ENCODE results near the gene EMC8. TPM values are rescaled to one million over a fixed set of nuclear protein-coding genes. Genes with fewer than 3 reads are reported as not detected.

The EMC8 gene
- total RNA-seq, 2 donors from 2014 or later: 30.2 to 38.8 TPM

- no peak for DNase-seq (ENCODE audit: low spot score)
- no peak overlapping the region for H3K27ac ChIP-seq
- no peak overlapping the region for H3K4me3 ChIP-seq
- H3K4me1 ChIP-seq (replicated peaks): no peaks in the 10 kb centered on the region
- no peaks in the 10 kb centered on the region for H3K9me3 ChIP-seq
- no peaks in the 10 kb centered on the region for H3K36me3 ChIP-seq
- no peak for TF ChIP-seq POLR2A (IDR thresholded peaks at IDR 0.05)
- TF ChIP-seq CTCF (IDR thresholded peaks at IDR 0.05): no peak
- no peak for TF ChIP-seq POLR2AphosphoS5 (IDR thresholded peaks at IDR 0.05)
- 82% methylated on average over 5 of the region's 5 CpGs for WGBS
- no peaks in the 10 kb centered on the region for H3K27me3 ChIP-seq (replicated peaks; ENCODE audit: insufficient read depth)
- intact Hi-C loops (cut with DNase I): no loop called here
These were observed 68.2 kb downstream of the EMC8 start for GRCh38 chr16:85731179-85731578.

GRCh38 chr16:85730186-85730465 lies 69.2 kb downstream of the EMC8 start:
- Histone ChIP-seq H3K4me1 (replicated peaks) (no peaks in the 10 kb centered on the region), H3K36me3 (no peaks in the 10 kb centered on the region), H3K9me3 (no peaks in the 10 kb centered on the region), H3K27me3 (replicated peaks; ENCODE audit: insufficient read depth) (no peaks in the 10 kb centered on the region), H3K27ac (no peak overlapping the region), H3K4me3 (no peak overlapping the region)
- TF ChIP-seq POLR2A (IDR thresholded peaks at IDR 0.05) (no peak), CTCF (IDR thresholded peaks at IDR 0.05) (no peak)
- no peak for DNase-seq (ENCODE audit: low spot score)
- WGBS: 83% methylated on average over 5 of the region's 5 CpGs
- intact Hi-C loops (cut with DNase I): no loop called here

GRCh38 chr16:85729452-85730185 lies 69.7 kb downstream of the EMC8 start:
- TF ChIP-seq CTCF (IDR thresholded peaks at IDR 0.05): no peak
- no peak for TF ChIP-seq POLR2AphosphoS5 (IDR thresholded peaks at IDR 0.05)
- Histone ChIP-seq H3K9me3 (no peaks in the 10 kb centered on the region), H3K27ac (no peak overlapping the region), H3K36me3 (no peaks in the 10 kb centered on the region), H3K4me3 (no peak overlapping the region), H3K27me3 (replicated peaks; ENCODE audit: insufficient read depth) (no peaks in the 10 kb centered on the region), H3K4me1 (replicated peaks) (no peaks in the 10 kb centered on the region)
- WGBS: 76% methylated on average over 16 of the region's 16 CpGs
- no peak for DNase-seq (ENCODE audit: low spot score)
- intact Hi-C loops (cut with DNase I): no loop called here

GRCh38 chr16:85728879-85729278 lies 70.5 kb downstream of the EMC8 start:
- 81% methylated on average over 7 of the region's 7 CpGs for WGBS
- no peaks in the 10 kb centered on the region for H3K36me3 ChIP-seq
- TF ChIP-seq POLR2A (IDR thresholded peaks at IDR 0.05): no peak
- TF ChIP-seq CTCF (IDR thresholded peaks at IDR 0.05): no peak
- no peak for TF ChIP-seq POLR2AphosphoS5 (IDR thresholded peaks at IDR 0.05)

More at GRCh38 chr16:85728879-85729278, 70.5 kb downstream of the EMC8 start:
- Histone ChIP-seq H3K4me1 (replicated peaks) (no peaks in the 10 kb centered on the region), H3K27ac (no peak overlapping the region), H3K9me3 (no peaks in the 10 kb centered on the region), H3K4me3 (no peak overlapping the region), H3K27me3 (replicated peaks; ENCODE audit: insufficient read depth) (no peaks in the 10 kb centered on the region)
- DNase-seq (ENCODE audit: low spot score): no peak
- intact Hi-C loops (cut with DNase I): no loop called here

MicroRNAs encoded within 50 kb of the gene (microRNA counts, 767-probe panel; counts per million panel counts)
- microRNA hsa-miR-1910: 0 to 431 counts per million in 2 donors

Small RNA genes lying within 50 kb of the gene (microRNA-seq; reads per million reads assigned to microRNA genes)
- not detected for gene MIR1910

Small RNA genes lying within 50 kb of the gene (small RNA-seq; reads per million reads assigned to genes)
- 0 reads per million in 2 donors for gene RNU1-103P

Other genes starting within 250 kb of the EMC8 start
- gene GSE1, start 186.2 kb downstream of the EMC8 start, total RNA-seq: 100 to 1,000 TPM in 1 of 2 donors, 10 to 100 TPM in 1; 41.4 to 146 TPM
- 1 to 10 TPM; 4.5 to 6.2 TPM for gene GINS2, start 110.6 kb downstream of the EMC8 start, total RNA-seq
- 10 to 100 TPM; 17.4 to 19.3 TPM for gene C16orf74, start 48.4 kb downstream of the EMC8 start, total RNA-seq
- gene COX4I1, start 151 bp upstream of the EMC8 start, total RNA-seq: 100 to 1,000 TPM; 345 to 562 TPM
- gene IRF8, start 99.6 kb upstream of the EMC8 start, total RNA-seq: 10 to 100 TPM in 1 of 2 donors, 1 to 10 TPM in 1; 1.8 to 21.2 TPM